Osteoblast (primary cell): ENCODE measurements around the gene ZFPM1. TPM values are rescaled to one million over a fixed set of nuclear protein-coding genes. Genes with fewer than 3 reads are reported as not detected.

Experiments
- DNase-seq: peaks from one replicate; pipeline ENCODE4 v3.0.0; 2011; ENCODE audit warnings: low spot score, mixed read lengths; ENCODE audit not compliant: insufficient read length; ENCODE audit errors: missing footprints
- H2AFZ ChIP-seq: 2 replicates; pipeline ENCODE4 v1.6.0; 2011; ENCODE audit warnings: mild to moderate bottlenecking, low read length
- H3K27ac ChIP-seq: 2 replicates; pipeline ENCODE4 v1.5.1; 2011; ENCODE audit warnings: mild to moderate bottlenecking, low read depth, low read length, moderate library complexity
- H3K27me3 ChIP-seq: 2 replicates; pipeline ENCODE4 v1.6.0; 2012; ENCODE audit warnings: mild to moderate bottlenecking, control low read depth, inconsistent platforms, low read length, moderate library complexity; ENCODE audit not compliant: insufficient read depth
- H3K36me3 ChIP-seq: 2 replicates; pipeline ENCODE4 v1.5.1; 2011; ENCODE audit warnings: mild to moderate bottlenecking, low read length, control low read depth, moderate library complexity; ENCODE audit not compliant: insufficient read depth
- H3K4me1 ChIP-seq: 2 replicates; pipeline ENCODE4 v1.5.1; 2011; ENCODE audit warnings: mild to moderate bottlenecking, low read length, control low read depth, moderate library complexity; ENCODE audit not compliant: insufficient read depth
- H3K4me2 ChIP-seq: 2 replicates; pipeline ENCODE4 v1.6.0; 2011; ENCODE audit warnings: mild to moderate bottlenecking, low read length; ENCODE audit not compliant: insufficient read depth
- H3K4me3 ChIP-seq: fragments of 200-600 bp; sonication (generic); 3 replicates; pipeline ENCODE4 v1.5.1; 2012; ENCODE audit warnings: mild to moderate bottlenecking, low read length, inconsistent platforms; ENCODE audit not compliant: insufficient read depth
- H3K79me2 ChIP-seq: 2 replicates; pipeline ENCODE4 v1.6.0; 2012; ENCODE audit warnings: mild to moderate bottlenecking, low read length, control low read depth, inconsistent platforms; ENCODE audit not compliant: insufficient read depth
- H3K9me3 ChIP-seq: 2 replicates; pipeline ENCODE4 v1.5.1; 2011; ENCODE audit warnings: low read depth, low read length, control low read depth
- H4K20me1 ChIP-seq: 2 replicates; pipeline ENCODE4 v1.6.0; 2012; ENCODE audit warnings: mild to moderate bottlenecking, low read length, control low read depth; ENCODE audit not compliant: insufficient read depth
- total RNA-seq: library from RNA; depleted of rRNA; stranded (reverse); fragments of >200 nt; gene quantifications from 2 replicates; pipeline ENCODE4 v1.2.3, GENCODE V29; 2012
- TF ChIP-seq, protein P1 (sequence below): IDR thresholded peaks from 2 replicates; pipeline ENCODE4 v1.5.1; 2011; ENCODE audit warnings: mild to moderate bottlenecking, low read depth, low read length, moderate library complexity; ENCODE audit errors: extremely low read depth

The ZFPM1 gene
- total RNA-seq, 1 donor, result 2.2 TPM

DNA sequence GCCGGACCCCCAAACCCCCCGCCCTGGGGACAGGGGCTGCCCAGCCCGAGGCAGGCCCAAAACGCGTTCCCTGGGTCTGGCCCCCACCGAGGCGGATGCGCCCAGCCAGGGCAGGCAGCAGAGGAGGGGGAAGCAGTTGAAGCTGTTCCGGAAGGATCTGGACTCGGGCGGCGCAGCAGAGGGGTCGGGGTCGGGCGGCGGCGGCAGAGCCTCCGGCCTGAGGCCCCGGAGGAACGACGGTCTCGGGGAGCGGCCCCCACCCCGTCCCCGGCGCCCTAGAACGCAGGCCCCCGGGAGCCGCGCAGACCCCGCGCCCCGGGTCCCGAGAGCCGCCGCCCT, 22.9 kb upstream of the ZFPM1 start:
- H3K4me2 ChIP-seq, result no peak overlapping the region
- TF ChIP-seq, protein P1, sequence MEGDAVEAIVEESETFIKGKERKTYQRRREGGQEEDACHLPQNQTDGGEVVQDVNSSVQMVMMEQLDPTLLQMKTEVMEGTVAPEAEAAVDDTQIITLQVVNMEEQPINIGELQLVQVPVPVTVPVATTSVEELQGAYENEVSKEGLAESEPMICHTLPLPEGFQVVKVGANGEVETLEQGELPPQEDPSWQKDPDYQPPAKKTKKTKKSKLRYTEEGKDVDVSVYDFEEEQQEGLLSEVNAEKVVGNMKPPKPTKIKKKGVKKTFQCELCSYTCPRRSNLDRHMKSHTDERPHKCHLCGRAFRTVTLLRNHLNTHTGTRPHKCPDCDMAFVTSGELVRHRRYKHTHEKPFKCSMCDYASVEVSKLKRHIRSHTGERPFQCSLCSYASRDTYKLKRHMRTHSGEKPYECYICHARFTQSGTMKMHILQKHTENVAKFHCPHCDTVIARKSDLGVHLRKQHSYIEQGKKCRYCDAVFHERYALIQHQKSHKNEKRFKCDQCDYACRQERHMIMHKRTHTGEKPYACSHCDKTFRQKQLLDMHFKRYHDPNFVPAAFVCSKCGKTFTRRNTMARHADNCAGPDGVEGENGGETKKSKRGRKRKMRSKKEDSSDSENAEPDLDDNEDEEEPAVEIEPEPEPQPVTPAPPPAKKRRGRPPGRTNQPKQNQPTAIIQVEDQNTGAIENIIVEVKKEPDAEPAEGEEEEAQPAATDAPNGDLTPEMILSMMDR, result no peak

DNA sequence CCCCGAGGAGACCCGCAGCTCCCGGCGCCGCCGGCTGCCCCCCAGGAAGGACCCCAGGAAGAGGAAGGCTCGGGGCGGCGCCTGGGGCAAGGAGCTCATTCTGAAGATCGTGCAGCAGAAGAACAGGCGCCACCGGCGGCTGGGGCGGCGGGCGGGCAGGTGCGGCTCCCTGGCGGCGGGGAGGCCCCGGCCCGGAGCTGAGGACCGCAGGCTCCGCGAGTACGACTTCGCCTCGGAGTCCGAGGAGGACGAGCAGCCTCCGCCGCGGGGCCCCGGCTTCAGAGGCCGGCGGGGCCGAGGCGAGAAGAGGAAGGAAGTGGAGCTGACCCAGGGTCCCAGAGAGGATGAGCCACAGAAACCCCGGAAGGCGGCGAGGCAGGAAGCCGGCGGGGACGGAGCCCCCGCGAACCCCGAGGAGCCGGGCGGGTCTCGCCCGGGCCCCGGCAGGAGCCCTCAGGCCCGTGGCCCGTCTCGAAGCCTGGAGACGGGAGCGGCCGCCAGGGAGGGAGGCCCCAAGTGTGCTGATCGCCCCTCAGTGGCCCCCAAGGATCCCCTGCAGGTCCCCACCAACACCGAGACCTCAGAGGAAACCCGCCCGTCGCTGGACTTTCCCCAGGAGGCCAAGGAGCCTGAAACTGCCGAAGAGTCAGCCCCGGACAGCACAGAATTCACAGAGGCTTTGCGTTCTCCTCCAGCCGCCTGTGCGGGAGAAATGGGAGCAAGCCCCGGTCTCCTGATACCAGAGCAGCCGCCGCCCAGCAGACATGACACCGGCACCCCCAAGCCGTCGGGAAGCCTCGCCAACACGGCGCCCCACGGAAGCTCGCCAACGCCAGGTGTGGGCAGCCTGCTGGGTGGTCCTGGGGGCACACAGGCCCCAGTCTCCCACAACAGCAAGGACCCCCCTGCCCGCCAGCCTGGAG, 22.3 kb upstream of the ZFPM1 start:
- Histone ChIP-seq H4K20me1 (no peaks in the 10 kb centered on the region), H2AFZ (no peak overlapping the region), H3K9me3 (no peaks in the 10 kb centered on the region), H3K27me3 (no peaks in the 10 kb centered on the region), H3K27ac (no peak overlapping the region), H3K36me3 (no peaks in the 10 kb centered on the region), H3K4me1 (no peaks in the 10 kb centered on the region), H3K79me2 (no peaks in the 10 kb centered on the region), H3K4me2 (peak overlapping the region; percentile 32), H3K4me3 (no peak overlapping the region)
- TF ChIP-seq, protein P1, result no peak
- DNase-seq, result no peak

More for the DNA sequence above, 22.9 kb upstream of the ZFPM1 start:
- Histone ChIP-seq H3K4me1 (no peaks in the 10 kb centered on the region), H4K20me1 (no peaks in the 10 kb centered on the region), H3K4me3 (no peak overlapping the region), H3K36me3 (no peaks in the 10 kb centered on the region), H3K9me3 (no peaks in the 10 kb centered on the region), H3K27ac (no peak overlapping the region), H3K27me3 (no peaks in the 10 kb centered on the region), H3K79me2 (no peaks in the 10 kb centered on the region), H2AFZ (no peak overlapping the region)
- no peak for DNase-seq

- Histone ChIP-seq H3K4me1 (no peaks in the 10 kb centered on the region), H3K36me3 (no peaks in the 10 kb centered on the region), H2AFZ (no peak overlapping the region), H3K79me2 (no peaks in the 10 kb centered on the region), H3K4me3 (no peak overlapping the region), H3K27me3 (no peaks in the 10 kb centered on the region), H3K27ac (no peak overlapping the region), H3K9me3 (no peaks in the 10 kb centered on the region), H3K4me2 (no peak overlapping the region), H4K20me1 (no peaks in the 10 kb centered on the region)
- TF ChIP-seq, protein P1, result no peak
- no peak for DNase-seq
These were observed 21.4 kb upstream of the ZFPM1 start for GRCh38 chr16:88431651-88432050.

GRCh38 chr16:88432174-88432573, 20.9 kb upstream of the ZFPM1 start:
- TF ChIP-seq, protein P1, result no peak
- Histone ChIP-seq H3K36me3 (no peaks in the 10 kb centered on the region), H3K79me2 (no peaks in the 10 kb centered on the region), H3K4me3 (no peak overlapping the region), H3K9me3 (no peaks in the 10 kb centered on the region), H3K4me2 (no peak overlapping the region), H4K20me1 (no peaks in the 10 kb centered on the region), H3K4me1 (no peaks in the 10 kb centered on the region), H3K27ac (no peak overlapping the region), H3K27me3 (no peaks in the 10 kb centered on the region), H2AFZ (no peak overlapping the region)
- DNase-seq, result no peak
